ENCODE measurements around the gene TPK1.

TPK1 gene

DNA sequence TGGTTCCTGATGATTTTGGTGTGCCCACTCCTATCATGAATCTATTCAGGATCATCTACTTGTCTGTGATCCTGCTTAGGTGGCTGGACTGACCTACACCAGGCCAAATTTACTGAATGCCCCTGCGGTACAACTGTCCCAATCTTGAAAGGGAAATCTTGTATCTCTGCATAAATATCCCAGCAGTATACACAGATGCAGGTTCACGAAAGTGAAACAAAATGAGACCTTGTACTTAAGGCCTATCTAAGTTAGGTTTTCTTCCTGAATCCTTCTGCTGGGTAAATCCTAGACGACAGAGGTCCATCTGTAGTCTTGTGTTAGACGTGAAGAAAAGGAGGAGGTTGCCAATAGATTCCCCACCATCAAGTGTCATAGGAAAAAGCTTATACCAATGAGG lies 346.9 kb downstream of the TPK1 start:
- TF ChIP-seq ZNF626 (tag by site-specific recombination; IDR thresholded peaks at IDR 0.05) (no peak), GLIS2 (tag by site-specific recombination; IDR thresholded peaks at IDR 0.05) (no peak), ZNF555 (tag by site-specific recombination; conservative IDR thresholded peaks at IDR 0.05) (no peak), ZNF549 (tag by site-specific recombination; IDR thresholded peaks at IDR 0.05) (no peak), ZNF239 (tag by site-specific recombination; IDR thresholded peaks at IDR 0.05) (no peak), ZNF175 (tag by site-specific recombination; IDR thresholded peaks at IDR 0.05) (no peak), ZXDB (tag by site-specific recombination; IDR thresholded peaks at IDR 0.05) (no peak), ZNF600 (tag by site-specific recombination; IDR thresholded peaks at IDR 0.05) (no peak), TCF7L2 (IDR thresholded peaks at IDR 0.05; ENCODE audit: borderline replicate concordance, low read depth, low read length) (no peak), ZNF10 (tag by site-specific recombination; IDR thresholded peaks at IDR 0.05) (no peak)
- TF ChIP-seq, protein P1, sequence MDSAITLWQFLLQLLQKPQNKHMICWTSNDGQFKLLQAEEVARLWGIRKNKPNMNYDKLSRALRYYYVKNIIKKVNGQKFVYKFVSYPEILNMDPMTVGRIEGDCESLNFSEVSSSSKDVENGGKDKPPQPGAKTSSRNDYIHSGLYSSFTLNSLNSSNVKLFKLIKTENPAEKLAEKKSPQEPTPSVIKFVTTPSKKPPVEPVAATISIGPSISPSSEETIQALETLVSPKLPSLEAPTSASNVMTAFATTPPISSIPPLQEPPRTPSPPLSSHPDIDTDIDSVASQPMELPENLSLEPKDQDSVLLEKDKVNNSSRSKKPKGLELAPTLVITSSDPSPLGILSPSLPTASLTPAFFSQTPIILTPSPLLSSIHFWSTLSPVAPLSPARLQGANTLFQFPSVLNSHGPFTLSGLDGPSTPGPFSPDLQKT (IDR thresholded peaks at IDR 0.05; ENCODE audit: borderline replicate concordance, low read depth, low read length): no peak
- TF ChIP-seq, protein P2, sequence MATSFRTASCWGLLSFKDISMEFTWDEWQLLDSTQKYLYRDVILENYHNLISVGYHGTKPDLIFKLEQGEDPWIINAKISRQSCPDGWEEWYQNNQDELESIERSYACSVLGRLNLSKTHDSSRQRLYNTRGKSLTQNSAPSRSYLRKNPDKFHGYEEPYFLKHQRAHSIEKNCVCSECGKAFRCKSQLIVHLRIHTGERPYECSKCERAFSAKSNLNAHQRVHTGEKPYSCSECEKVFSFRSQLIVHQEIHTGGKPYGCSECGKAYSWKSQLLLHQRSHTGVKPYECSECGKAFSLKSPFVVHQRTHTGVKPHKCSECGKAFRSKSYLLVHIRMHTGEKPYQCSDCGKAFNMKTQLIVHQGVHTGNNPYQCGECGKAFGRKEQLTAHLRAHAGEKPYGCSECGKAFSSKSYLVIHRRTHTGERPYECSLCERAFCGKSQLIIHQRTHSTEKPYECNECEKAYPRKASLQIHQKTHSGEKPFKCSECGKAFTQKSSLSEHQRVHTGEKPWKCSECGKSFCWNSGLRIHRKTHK (tag by site-specific recombination; IDR thresholded peaks at IDR 0.05): no peak
- TF ChIP-seq, protein P3, sequence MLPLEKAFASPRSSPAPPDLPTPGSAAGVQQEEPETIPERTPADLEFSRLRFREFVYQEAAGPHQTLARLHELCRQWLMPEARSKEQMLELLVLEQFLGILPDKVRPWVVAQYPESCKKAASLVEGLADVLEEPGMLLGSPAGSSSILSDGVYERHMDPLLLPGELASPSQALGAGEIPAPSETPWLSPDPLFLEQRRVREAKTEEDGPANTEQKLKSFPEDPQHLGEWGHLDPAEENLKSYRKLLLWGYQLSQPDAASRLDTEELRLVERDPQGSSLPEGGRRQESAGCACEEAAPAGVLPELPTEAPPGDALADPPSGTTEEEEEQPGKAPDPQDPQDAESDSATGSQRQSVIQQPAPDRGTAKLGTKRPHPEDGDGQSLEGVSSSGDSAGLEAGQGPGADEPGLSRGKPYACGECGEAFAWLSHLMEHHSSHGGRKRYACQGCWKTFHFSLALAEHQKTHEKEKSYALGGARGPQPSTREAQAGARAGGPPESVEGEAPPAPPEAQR (tag by site-specific recombination; IDR thresholded peaks at IDR 0.05): no peak

DNA sequence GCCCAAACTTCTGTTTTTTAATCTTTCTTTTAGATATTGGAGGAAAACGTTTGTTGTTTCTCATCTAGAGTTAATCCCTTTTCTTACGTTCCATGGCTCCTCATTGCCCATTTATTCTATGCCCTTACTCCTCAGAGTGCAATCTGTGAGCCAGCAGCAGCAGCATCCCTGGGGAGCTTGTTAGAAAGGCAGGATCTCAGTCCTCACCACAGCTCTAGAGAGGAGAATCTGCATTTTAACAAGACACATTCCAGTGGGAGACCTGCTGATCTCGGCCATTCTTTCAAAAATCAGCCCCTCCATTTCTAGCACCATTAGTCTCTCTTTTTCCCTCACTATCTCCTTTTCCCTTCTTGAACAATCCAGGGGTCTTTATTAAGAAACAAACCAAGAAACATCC lies 348.0 kb downstream of the TPK1 start:
- TF ChIP-seq, protein P4, sequence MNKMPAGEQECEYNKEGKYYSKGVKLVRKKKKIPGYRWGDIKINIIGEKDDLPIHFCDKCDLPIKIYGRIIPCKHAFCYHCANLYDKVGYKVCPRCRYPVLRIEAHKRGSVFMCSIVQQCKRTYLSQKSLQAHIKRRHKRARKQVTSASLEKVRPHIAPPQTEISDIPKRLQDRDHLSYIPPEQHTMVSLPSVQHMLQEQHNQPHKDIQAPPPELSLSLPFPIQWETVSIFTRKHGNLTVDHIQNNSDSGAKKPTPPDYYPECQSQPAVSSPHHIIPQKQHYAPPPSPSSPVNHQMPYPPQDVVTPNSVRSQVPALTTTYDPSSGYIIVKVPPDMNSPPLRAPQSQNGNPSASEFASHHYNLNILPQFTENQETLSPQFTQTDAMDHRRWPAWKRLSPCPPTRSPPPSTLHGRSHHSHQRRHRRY (tag by site-specific recombination; IDR thresholded peaks at IDR 0.05): no peak
- TF ChIP-seq, protein P1 (IDR thresholded peaks at IDR 0.05; ENCODE audit: borderline replicate concordance, low read depth, low read length): no peak
- TF ChIP-seq HOXD13 (CRISPR knock-in tag; IDR thresholded peaks at IDR 0.05; ENCODE audit: borderline replicate concordance): no peak
- no peak for TF ChIP-seq ZNF223 (tag by site-specific recombination; IDR thresholded peaks at IDR 0.05)
- no peak for TF ChIP-seq ZNF138 (tag by site-specific recombination; IDR thresholded peaks at IDR 0.05; ENCODE audit: borderline replicate concordance)
- TF ChIP-seq, protein P5, sequence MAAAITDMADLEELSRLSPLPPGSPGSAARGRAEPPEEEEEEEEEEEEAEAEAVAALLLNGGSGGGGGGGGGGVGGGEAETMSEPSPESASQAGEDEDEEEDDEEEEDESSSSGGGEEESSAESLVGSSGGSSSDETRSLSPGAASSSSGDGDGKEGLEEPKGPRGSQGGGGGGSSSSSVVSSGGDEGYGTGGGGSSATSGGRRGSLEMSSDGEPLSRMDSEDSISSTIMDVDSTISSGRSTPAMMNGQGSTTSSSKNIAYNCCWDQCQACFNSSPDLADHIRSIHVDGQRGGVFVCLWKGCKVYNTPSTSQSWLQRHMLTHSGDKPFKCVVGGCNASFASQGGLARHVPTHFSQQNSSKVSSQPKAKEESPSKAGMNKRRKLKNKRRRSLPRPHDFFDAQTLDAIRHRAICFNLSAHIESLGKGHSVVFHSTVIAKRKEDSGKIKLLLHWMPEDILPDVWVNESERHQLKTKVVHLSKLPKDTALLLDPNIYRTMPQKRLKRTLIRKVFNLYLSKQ (tag by site-specific recombination; IDR thresholded peaks at IDR 0.05; ENCODE audit: borderline replicate concordance): no peak
- no peak for TF ChIP-seq ZNF133 (tag by site-specific recombination; IDR thresholded peaks at IDR 0.05)
- no peak for TF ChIP-seq ZNF571 (tag by site-specific recombination; IDR thresholded peaks at IDR 0.05)
- Histone ChIP-seq H3K4me3 (ENCODE audit: low read depth, low read length) (no peak overlapping the region), H3K36me3 (ENCODE audit: control insufficient read depth in 2 of 2, insufficient read depth in 1 of 2, low read length in 2 of 2) (no peaks in the 10 kb centered on the region), H3K27ac (ENCODE audit: extremely low read depth, low read depth, low read length) (no peak overlapping the region), H3K4me1 (ENCODE audit: control insufficient read depth, insufficient read depth, low read length) (no peaks in the 10 kb centered on the region), H3K9me3 (ENCODE audit: control insufficient read depth, insufficient read depth, low read depth, low read length) (no peaks in the 10 kb centered on the region)
- ChIA-PET POLR2A (no interaction called here), CTCF (no interaction called here)

More for the DNA sequence above, 346.9 kb downstream of the TPK1 start:
- ChIA-PET CTCF (no interaction called here), POLR2A (no interaction called here)
- H3K4me1 ChIP-seq (ENCODE audit: control insufficient read depth, insufficient read depth, low read length): no peaks in the 10 kb centered on the region
- no peaks in the 10 kb centered on the region for H3K9me3 ChIP-seq (ENCODE audit: control insufficient read depth, insufficient read depth, low read depth, low read length)
- H3K36me3 ChIP-seq (ENCODE audit: control insufficient read depth in 2 of 2, insufficient read depth in 1 of 2, low read length in 2 of 2): no peaks in the 10 kb centered on the region
- no peak overlapping the region for H3K4me3 ChIP-seq (ENCODE audit: low read depth, low read length)
- no peak overlapping the region for H3K27ac ChIP-seq (ENCODE audit: extremely low read depth, low read depth, low read length)

Data from HEK293 (cell line).